H1 (cell line): Measurements from ENCODE around the gene CCDC137. TPM values are rescaled to one million over a fixed set of nuclear protein-coding genes. Genes with fewer than 3 reads are reported as not detected.

Experiments
- CTCF ChIA-PET: fragments of 300-600 bp; sonication (Branson Sonifier 250); formaldehyde crosslinking; loops from one replicate; lab custom pipeline; 2021; ENCODE audit not compliant: partially characterized antibody; lab: Charles Lee
- POLR2A ChIA-PET: fragments of 300-600 bp; sonication (Branson Sonifier 250); formaldehyde crosslinking; loops from one replicate; lab custom pipeline; 2021; ENCODE audit warnings: inconsistent platforms; ENCODE audit not compliant: partially characterized antibody; lab: Charles Lee
- DNase-seq, 2 experiments: peaks; one replicate each; pipeline versions ENCODE4 v3.0.0 to v3.0.0-alpha.2; 2010 to 2022; ENCODE audit warnings: low spot score in 2 of 2, low read depth in 1 of 2, mixed read lengths in 1 of 2
- FAIRE-seq: peaks from 2 replicates; lab custom pipeline; 2011; peaks lifted over from hg19 to GRCh38; lab: Jason Lieb, UNC
- H2AFZ ChIP-seq: 2 replicates; pipeline ENCODE4 v1.8.1; 2012; ENCODE audit warnings: low read length, inconsistent platforms
- H2AK5ac ChIP-seq: 2 replicates; pipeline ENCODE4 v1.6.1; 2013; ENCODE audit warnings: low read depth, low read length
- H2BK120ac ChIP-seq: replicated peaks from 2 replicates; pipeline ENCODE3; 2013; ENCODE audit warnings: low read depth, low read length, inconsistent platforms
- H2BK12ac ChIP-seq: 2 replicates; pipeline ENCODE4 v1.6.1; 2013; ENCODE audit warnings: low read depth, low read length
- H2BK15ac ChIP-seq: 2 replicates; pipeline ENCODE4 v1.6.1; 2013; ENCODE audit warnings: low read length
- H2BK20ac ChIP-seq: 2 replicates; pipeline ENCODE4 v1.6.1; 2013; ENCODE audit warnings: low read length
- H2BK5ac ChIP-seq: 2 replicates; pipeline ENCODE4 v1.6.1; 2013; ENCODE audit warnings: low read depth, low read length
- H3K14ac ChIP-seq: 2 replicates; pipeline ENCODE4 v1.6.1; 2013; ENCODE audit warnings: inconsistent platforms; ENCODE audit not compliant: insufficient read length
- H3K18ac ChIP-seq: 2 replicates; pipeline ENCODE4 v1.6.1; 2013; ENCODE audit warnings: low read length; ENCODE audit errors: extremely low read depth
- H3K23ac ChIP-seq: 2 replicates; pipeline ENCODE4 v1.6.1; 2013; ENCODE audit warnings: inconsistent platforms; ENCODE audit not compliant: insufficient read length
- H3K23me2 ChIP-seq: 2 replicates; pipeline ENCODE4 v1.6.1; 2013; ENCODE audit warnings: low read depth, low read length
- H3K27ac ChIP-seq: 2 replicates; pipeline ENCODE4 v1.6.1; 2011; ENCODE audit warnings: low read depth, low read length, inconsistent platforms
- H3K27me3 ChIP-seq, 4 experiments: replicated peaks in 1 of 4; 1 replicate in 1 of 4; 2 replicates in 3 of 4; pipeline versions ENCODE4 v1.6.1 to v1.8.1; 2011 to 2013; ENCODE audit warnings: low read length in 3 of 4, mild to moderate bottlenecking in 3 of 4, inconsistent platforms in 2 of 4, mixed read lengths in 2 of 4, moderate library complexity in 1 of 4; ENCODE audit not compliant: control insufficient read depth in 3 of 4, insufficient read depth in 3 of 4; ENCODE audit errors: extremely low read depth in 1 of 4
- H3K36me3 ChIP-seq, 4 experiments: 2 replicates each; pipeline versions ENCODE4 v1.6.1 to v1.8.1; 2011 to 2013; ENCODE audit warnings: mild to moderate bottlenecking in 4 of 4, low read length in 3 of 4, moderate library complexity in 2 of 4, control low read depth in 1 of 4, inconsistent platforms in 1 of 4; ENCODE audit not compliant: insufficient read depth in 4 of 4, control insufficient read depth in 2 of 4
- H3K4ac ChIP-seq: replicated peaks from 2 replicates; pipeline ENCODE3; 2013; ENCODE audit warnings: low read length, low read depth, mixed read lengths, inconsistent platforms; ENCODE audit not compliant: insufficient read length
- H3K4me1 ChIP-seq, 4 experiments: replicated peaks in 1 of 4; 1 replicate in 1 of 4; 2 replicates in 3 of 4; pipeline versions ENCODE4 v1.6.1 to v1.8.1; 2011 to 2013; ENCODE audit warnings: low read length in 3 of 4, inconsistent platforms in 2 of 4, mixed read lengths in 1 of 4; ENCODE audit not compliant: insufficient read depth in 4 of 4, control insufficient read depth in 3 of 4
- H3K4me2 ChIP-seq, 2 experiments: 2 replicates each; pipeline versions ENCODE4 v1.6.1 to v1.8.1; 2011 to 2013; ENCODE audit warnings: low read depth in 2 of 2, low read length in 2 of 2, control low read depth in 1 of 2, inconsistent platforms in 1 of 2, mild to moderate bottlenecking in 1 of 2; ENCODE audit not compliant: insufficient read depth in 1 of 2
- H3K4me3 ChIP-seq, 4 experiments: fragments of 200-600, 300-600 bp in 1 of 4; sonication (generic), shearing (Covaris generic), sonication (Bioruptor Twin) in 1 of 4; 2 replicates each; pipeline versions ENCODE4 v1.5.1 to v1.8.1; 2011 to 2016; ENCODE audit warnings: low read length in 4 of 4, low read depth in 3 of 4, control low read depth in 2 of 4, inconsistent platforms in 2 of 4, mild to moderate bottlenecking in 2 of 4, mixed read lengths in 1 of 4, moderate library complexity in 1 of 4; ENCODE audit not compliant: insufficient read depth in 2 of 4; ENCODE audit errors: extremely low read depth in 1 of 4
- H3K56ac ChIP-seq: replicated peaks from 2 replicates; pipeline ENCODE3; 2013; ENCODE audit warnings: low read depth, mild to moderate bottlenecking, mixed read lengths, low read length, inconsistent platforms; ENCODE audit not compliant: insufficient read length
- H3K79me1 ChIP-seq: 2 replicates; pipeline ENCODE4 v1.6.1; 2013; ENCODE audit warnings: low read depth, low read length, control low read depth
- H3K79me2 ChIP-seq, 2 experiments: 2 replicates each; pipeline versions ENCODE4 v1.6.1 to v1.8.1; 2012 to 2013; ENCODE audit warnings: low read length in 2 of 2, mild to moderate bottlenecking in 2 of 2, inconsistent platforms in 1 of 2; ENCODE audit not compliant: insufficient read depth in 2 of 2, control insufficient read depth in 1 of 2
- H3K9ac ChIP-seq, 4 experiments: replicated peaks in 1 of 4; 1 replicate in 1 of 4; 2 replicates in 3 of 4; pipeline versions ENCODE4 v1.6.1 to v1.8.1; 2011 to 2013; ENCODE audit warnings: low read depth in 3 of 4, low read length in 3 of 4, control low read depth in 2 of 4, mild to moderate bottlenecking in 2 of 4, moderate library complexity in 2 of 4, inconsistent platforms in 1 of 4; ENCODE audit errors: extremely low read depth in 1 of 4
- H3K9me3 ChIP-seq, 2 experiments: 2 replicates each; pipeline versions ENCODE4 v1.6.1 to v1.8.1; 2012 to 2013; ENCODE audit warnings: mild to moderate bottlenecking in 2 of 2, moderate library complexity in 2 of 2, control low read depth in 1 of 2, inconsistent platforms in 1 of 2, low read depth in 1 of 2, low read length in 1 of 2, mixed read lengths in 1 of 2; ENCODE audit not compliant: insufficient read depth in 2 of 2
- H4K20me1 ChIP-seq, 2 experiments: replicated peaks in 1 of 2; 2 replicates each; pipeline versions ENCODE3 to v1.8.1; 2011 to 2013; ENCODE audit warnings: inconsistent platforms in 2 of 2, low read length in 2 of 2, mild to moderate bottlenecking in 1 of 2; ENCODE audit not compliant: insufficient read depth in 2 of 2, control insufficient read depth in 1 of 2
- H4K5ac ChIP-seq: 2 replicates; pipeline ENCODE4 v1.6.1; 2013; ENCODE audit warnings: low read length, low read depth, mixed read lengths, inconsistent platforms; ENCODE audit not compliant: insufficient read length
- H4K8ac ChIP-seq: 2 replicates; pipeline ENCODE4 v1.8.0; 2013; ENCODE audit warnings: mild to moderate bottlenecking, moderate library complexity, low read length, inconsistent platforms; ENCODE audit not compliant: insufficient read depth; ENCODE audit errors: extremely low read depth
- H4K91ac ChIP-seq: replicated peaks from 2 replicates; pipeline ENCODE3; 2013; ENCODE audit warnings: low read length, mixed read lengths, inconsistent platforms; ENCODE audit not compliant: insufficient read length
- ATF2 ChIP-seq: IDR thresholded peaks from 2 replicates; pipeline ENCODE4 v1.6.1; 2012; ENCODE audit warnings: low read length, inconsistent platforms
- BCL11A ChIP-seq, 2 experiments: IDR thresholded peaks; one replicate each; pipeline ENCODE4 v1.6.1; 2011; ENCODE audit warnings: low read depth in 2 of 2, low read length in 2 of 2, mild to moderate bottlenecking in 2 of 2
- JUND ChIP-seq: IDR thresholded peaks from 2 replicates; pipeline ENCODE4 v1.6.1; 2011; ENCODE audit warnings: mild to moderate bottlenecking, improper control_type of control experiment, low read length
- KDM4A ChIP-seq: IDR thresholded peaks from one replicate; pipeline ENCODE4 v1.7.1; 2012; ENCODE audit warnings: low read depth, mild to moderate bottlenecking, moderate library complexity, low read length, inconsistent platforms; ENCODE audit not compliant: severe bottlenecking
- NRF1 ChIP-seq: IDR thresholded peaks from 2 replicates; pipeline ENCODE4 v1.6.1; 2011; ENCODE audit warnings: mild to moderate bottlenecking, low read depth, low read length, improper control_type of control experiment
- POLR2A ChIP-seq, 2 experiments: IDR thresholded peaks; 1 replicate in 1 of 2; 2 replicates in 1 of 2; pipeline ENCODE4 v1.6.1; 2011; ENCODE audit warnings: low read depth in 2 of 2, low read length in 2 of 2, mild to moderate bottlenecking in 2 of 2; ENCODE audit errors: control extremely low read depth in 1 of 2
- RBBP5 ChIP-seq: IDR thresholded peaks from 2 replicates; pipeline ENCODE4 v1.7.1; 2012; ENCODE audit warnings: low read depth, mild to moderate bottlenecking, inconsistent platforms, low read length, moderate library complexity, borderline replicate concordance
- SIX5 ChIP-seq: IDR thresholded peaks from 2 replicates; pipeline ENCODE4 v1.6.1; 2011; ENCODE audit warnings: mild to moderate bottlenecking, low read depth, low read length
- TEAD4 ChIP-seq: IDR thresholded peaks from 2 replicates; pipeline ENCODE4 v1.6.1; 2012; ENCODE audit warnings: low read depth, low read length, inconsistent platforms, mixed read lengths
- WGBS, 2 experiments: shearing (Covaris generic) in 1 of 2; methylation state at CpG; one replicate each; pipeline versions ENCODE4 v1.1.6 to v1.1.7; 2013 to 2015; ENCODE audit warnings: low lambda C conversion rate in 2 of 2, mixed read lengths in 2 of 2, inconsistent platforms in 1 of 2, low coverage in 1 of 2, missing lambda C conversion rate in 1 of 2; ENCODE audit not compliant: insufficient replicate concordance in 2 of 2, insufficient coverage in 1 of 2, insufficient read length in 1 of 2; ENCODE audit errors: extremely low coverage in 1 of 2, missing lambda C conversion rate in 1 of 2; 5-methylcytosine and 5-hydroxymethylcytosine counted together
- polyA plus RNA-seq, 7 experiments: library from polyadenylated mRNA; depleted of rRNA in 3 of 7; stranded (reverse) in 5 of 7; unstranded in 2 of 7; fragments of >200 nt in 5 of 7; fragments of 200-250 nt in 2 of 7; gene quantifications; 1 replicate in 5 of 7; 2 replicates in 1 of 7; 4 replicates in 1 of 7; pipeline versions ENCODE4 v1.2.1 to v1.2.3, GENCODE V29; 2011 to 2013; ENCODE audit warnings: missing spikeins in 2 of 7, mixed read lengths in 2 of 7
- total RNA-seq: library from RNA; stranded (reverse); fragmentation: NEBNext Ultra II Directional; extraction: Animal tissue kit (Norgen Biotek cat#: 25700); gene quantifications from 2 replicates; pipeline ENCODE4 v1.2.1, GENCODE V29; 2021

Gene CCDC137
- total and polyA plus RNA-seq, 2 of the 8 experiments (the other 6 are each of a cell fraction or from before 2014, with no cell fraction given), result 17.6 to 38.6 TPM

DNA sequence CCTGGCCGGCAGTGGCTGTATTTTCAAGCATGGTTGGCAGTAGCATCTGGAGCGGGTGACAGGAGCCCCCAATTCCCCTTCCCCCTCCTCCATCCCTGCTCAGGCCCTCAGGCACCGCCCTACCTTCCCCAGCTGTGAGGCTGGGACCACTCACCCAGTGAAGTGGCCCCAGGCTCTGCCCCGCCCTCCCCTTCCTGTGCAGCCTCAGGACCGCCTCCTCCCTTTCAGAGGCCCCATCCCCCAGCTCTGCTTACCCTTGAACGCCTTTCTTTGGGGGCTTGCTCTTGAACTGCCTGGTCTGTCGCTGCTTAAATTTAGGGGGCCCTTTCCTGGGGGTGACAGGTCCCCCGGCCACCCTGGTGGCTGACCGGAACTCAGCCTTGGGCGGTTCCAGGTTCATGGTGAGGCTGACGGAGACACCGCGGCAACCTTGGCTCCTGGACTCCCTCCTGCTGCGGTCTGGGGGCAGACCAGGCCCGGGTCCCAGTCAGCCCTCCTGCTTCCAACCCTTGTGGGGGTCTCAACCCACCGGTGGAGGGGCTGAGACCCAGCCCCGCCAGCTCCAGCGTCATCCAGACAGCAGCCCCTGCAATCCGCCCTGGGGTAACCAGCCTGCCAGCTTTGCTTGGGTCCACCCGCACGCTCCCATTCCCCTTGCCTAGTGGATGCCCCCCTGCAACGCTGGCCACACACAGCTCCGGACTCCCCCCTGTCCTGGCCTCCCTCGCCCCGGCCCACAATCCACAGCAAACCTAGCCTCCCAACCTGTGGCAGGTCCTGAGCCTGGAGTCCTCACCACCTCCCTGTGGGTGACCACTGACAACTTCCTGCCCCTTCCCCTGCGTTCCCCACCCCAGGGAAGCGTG is 13.4 kb upstream of the CCDC137 start:
- no peak overlapping the region; a peak in 1 of 7 replicates for H3K9ac ChIP-seq
- FAIRE-seq, result no peak
- TF ChIP-seq POLR2A (IDR thresholded peaks at IDR 0.05; ENCODE audit: control extremely low read depth in 1 of 2, low read depth in 2 of 2, low read length in 2 of 2), result no peak
- TF ChIP-seq BCL11A (IDR thresholded peaks at IDR 0.05; ENCODE audit: low read depth in 2 of 2, low read length in 2 of 2), result no peak
- TF ChIP-seq SIX5, result no peak
- no peak for TF ChIP-seq RBBP5
- no peak for TF ChIP-seq ATF2
- TF ChIP-seq TEAD4, result no peak
- no peak for TF ChIP-seq JUND
- no peak for TF ChIP-seq KDM4A
- no peak for TF ChIP-seq NRF1

More for the DNA sequence above, 13.4 kb upstream of the CCDC137 start:
- peak overlapping the region; percentile 78 for H3K4ac ChIP-seq
- H4K8ac ChIP-seq, result peak overlapping the region; percentile 86
- DNase-seq, result peak in 1 of 2 experiments; percentile 77
- H2BK12ac ChIP-seq, result peak overlapping the region; percentile 68; the same call in 1 of the 2 replicates
- WGBS, 2 experiments, result 55% methylated on average over 21 of the region's 27 CpGs; no CpG with 5 or more reads in 1 of the 2 experiments
- peak overlapping the region; percentile 47 to 58; a peak in 3 of 4 replicates for H3K4me2 ChIP-seq
- H3K18ac ChIP-seq, result peak overlapping the region; percentile 93
- peak overlapping the region; percentile 59 for H3K56ac ChIP-seq
- ChIA-PET POLR2A (interaction anchor here (0.8 to 3.7 kb wide), 10 partner anchors 10 to 60 kb away, joined by 3 to 17 read pairs (median 4); partner anchors contain the start of genes ARL16, CCDC137, HGS and NPLOC4), CTCF (interaction anchor here (0.8 to 1.3 kb wide), 2 partner anchors 31 to 45 kb away, joined by 3 read pairs; partner anchors contain the start of genes ARL16 and HGS)
- H3K14ac ChIP-seq, result no peak overlapping the region
- peak overlapping the region in 1 of 4 experiments; percentile 42; a peak in 2 of 8 replicates for H3K4me3 ChIP-seq
- peak overlapping the region; percentile 83 for H2BK120ac ChIP-seq
- peak overlapping the region; percentile 84 for H4K91ac ChIP-seq
- H3K36me3 ChIP-seq, result no peaks in the 10 kb centered on the region
- no peaks in the 10 kb centered on the region for H3K79me2 ChIP-seq
- no peak overlapping the region; the same call in 1 of the 2 replicates for H3K27ac ChIP-seq
- peaks cover 0 to 2% of the 10 kb centered on the region in 2 experiments for H4K20me1 ChIP-seq
- no peaks in the 10 kb centered on the region for H3K9me3 ChIP-seq
- no peak overlapping the region for H2BK20ac ChIP-seq
- peaks cover 0 to 4% (median 2%) of the 10 kb centered on the region in 4 experiments; a peak in 2 of 7 replicates for H3K27me3 ChIP-seq
- peaks cover 3% of the 10 kb centered on the region; the same call in 1 of the 2 replicates for H3K79me1 ChIP-seq
- no peak overlapping the region for H3K23ac ChIP-seq
- H4K5ac ChIP-seq, result peak overlapping the region; percentile 91
- peak overlapping the region; percentile 78; the same call in 1 of the 2 replicates for H2BK5ac ChIP-seq
- H2AK5ac ChIP-seq, result no peak overlapping the region
- H2AFZ ChIP-seq, result no peak overlapping the region
- H2BK15ac ChIP-seq, result peak overlapping the region; percentile 72; the same call in 1 of the 2 replicates
- peaks cover 0 to 13% (median 7%) of the 10 kb centered on the region in 4 experiments; a peak in 6 of 7 replicates for H3K4me1 ChIP-seq
- H3K23me2 ChIP-seq, result peaks cover 4% of the 10 kb centered on the region; the same call in 1 of the 2 replicates
